ENCODE measurements around the gene FAM98B. TPM values are rescaled to one million over a fixed set of nuclear protein-coding genes. Genes with fewer than 3 reads are reported as not detected.

Gene FAM98B
- total and polyA plus RNA-seq, 2 experiments from 2014 or later = 10.1 to 32.5 TPM

- no peak for TF ChIP-seq ZNF462 (CRISPR knock-in tag; IDR thresholded peaks at IDR 0.05)
- TF ChIP-seq POLR2AphosphoS5 (IDR thresholded peaks at IDR 0.05; ENCODE audit: low read depth) = no peak
These were observed 16.9 kb downstream of the FAM98B start (continued) for GRCh38 chr15:38470816-38471215.

DNA sequence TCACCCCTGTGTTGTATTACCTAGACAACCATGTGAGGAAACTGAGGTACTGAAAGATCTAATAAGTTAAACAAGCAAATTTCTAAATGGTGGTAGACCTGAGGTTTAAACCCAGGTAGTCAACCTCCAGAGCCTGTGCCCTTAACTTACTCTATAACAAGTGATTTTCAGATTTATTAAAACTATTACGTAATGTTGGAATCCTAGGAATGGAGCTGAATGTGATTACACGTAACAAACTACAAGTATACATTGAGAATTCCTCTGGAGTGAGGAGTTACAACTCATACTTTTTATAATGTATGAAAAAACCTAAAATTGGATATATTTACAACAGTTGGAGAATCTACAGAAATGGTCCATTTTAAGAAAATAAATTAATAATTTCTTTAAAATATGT, 18.0 kb downstream of the FAM98B start:
- H3K4me2 ChIP-seq = no peak overlapping the region

More for the DNA sequence above, 18.0 kb downstream of the FAM98B start:
- H3K27ac ChIP-seq (ENCODE audit: low read depth) = no peak overlapping the region
- TF ChIP-seq POLR2AphosphoS5 (IDR thresholded peaks at IDR 0.05; ENCODE audit: low read depth) = no peak
- no peak for TF ChIP-seq CTCF (conservative IDR thresholded peaks at IDR 0.05; ENCODE audit: low read depth in 2 of 2)
- no peak for TF ChIP-seq ETS1 (IDR thresholded peaks at IDR 0.05)
- no peak for TF ChIP-seq EZH2phosphoT487 (IDR thresholded peaks at IDR 0.05; ENCODE audit: unreplicated experiment)
- no peak for TF ChIP-seq REST (IDR thresholded peaks at IDR 0.05; ENCODE audit: unreplicated experiment)
- no peak for TF ChIP-seq ZNF331 (CRISPR knock-in tag; IDR thresholded peaks at IDR 0.05; ENCODE audit: low read depth)
- no peak for TF ChIP-seq CREB1 (CRISPR knock-in tag; IDR thresholded peaks at IDR 0.05; ENCODE audit: low read depth)
- no peak for TF ChIP-seq JUNB (IDR thresholded peaks at IDR 0.05; ENCODE audit: unreplicated experiment)
- TF ChIP-seq STAT1 (IDR thresholded peaks at IDR 0.05; ENCODE audit: unreplicated experiment) = no peak
- no peak overlapping the region for H3K4me3 ChIP-seq
- DNase-seq (ENCODE audit: low spot score) (no peak), ATAC-seq (no peak)
- H3K9me3 Mint-ChIP-seq = no peaks in the 10 kb centered on the region
- H2AFZ ChIP-seq = no peak overlapping the region
- H4K20me1 ChIP-seq (replicated peaks; ENCODE audit: insufficient read depth) = no peaks in the 10 kb centered on the region
- H3F3A ChIP-seq (replicated peaks; ENCODE audit: low read depth) = no peaks in the 10 kb centered on the region
- no peaks in the 10 kb centered on the region for H3K79me2 ChIP-seq (replicated peaks; ENCODE audit: insufficient read depth)
- H3K27ac Mint-ChIP-seq = no peak overlapping the region
- H3K4me3 Mint-ChIP-seq = no peak overlapping the region
- peaks cover 25% of the 10 kb centered on the region for H3K36me3 Mint-ChIP-seq (ENCODE audit: low read depth)
- no peaks in the 10 kb centered on the region; the same call in 1 of the 2 replicates for H3K36me3 ChIP-seq (ENCODE audit: insufficient read depth)
- no peaks in the 10 kb centered on the region for H3K4me1 Mint-ChIP-seq
- H3K27me3 ChIP-seq (ENCODE audit: insufficient read depth) = no peaks in the 10 kb centered on the region
- H3K27me3 Mint-ChIP-seq (ENCODE audit: insufficient read depth, low read depth, poor library complexity) = peaks cover 1% of the 10 kb centered on the region
- H3K4me1 ChIP-seq (ENCODE audit: insufficient read depth) = no peaks in the 10 kb centered on the region
- no peaks in the 10 kb centered on the region for H3K9me2 ChIP-seq (ENCODE audit: insufficient read depth)

Measured in GM23338 (cell line).